DOHH2 (cell line): Measurements from ENCODE around the gene TINAGL1.

Experiments used
- CTCF ChIP-seq: fragments of 200-600 bp; sonication (generic); IDR thresholded peaks from one replicate; pipeline ENCODE4 v1.5.1; 2014; ENCODE audit warnings: antibody characterized with exemption, mild to moderate bottlenecking, low read depth, low read length; ENCODE audit not compliant: poor library complexity, severe bottlenecking
- EZH2phosphoT487 ChIP-seq: fragments of 200-600 bp; sonication (generic); IDR thresholded peaks from 2 replicates; pipeline ENCODE4 v1.6.1; 2017; ENCODE audit warnings: borderline replicate concordance, mild to moderate bottlenecking, antibody characterized with exemption, low read length, moderate library complexity, mixed read lengths

DNA sequence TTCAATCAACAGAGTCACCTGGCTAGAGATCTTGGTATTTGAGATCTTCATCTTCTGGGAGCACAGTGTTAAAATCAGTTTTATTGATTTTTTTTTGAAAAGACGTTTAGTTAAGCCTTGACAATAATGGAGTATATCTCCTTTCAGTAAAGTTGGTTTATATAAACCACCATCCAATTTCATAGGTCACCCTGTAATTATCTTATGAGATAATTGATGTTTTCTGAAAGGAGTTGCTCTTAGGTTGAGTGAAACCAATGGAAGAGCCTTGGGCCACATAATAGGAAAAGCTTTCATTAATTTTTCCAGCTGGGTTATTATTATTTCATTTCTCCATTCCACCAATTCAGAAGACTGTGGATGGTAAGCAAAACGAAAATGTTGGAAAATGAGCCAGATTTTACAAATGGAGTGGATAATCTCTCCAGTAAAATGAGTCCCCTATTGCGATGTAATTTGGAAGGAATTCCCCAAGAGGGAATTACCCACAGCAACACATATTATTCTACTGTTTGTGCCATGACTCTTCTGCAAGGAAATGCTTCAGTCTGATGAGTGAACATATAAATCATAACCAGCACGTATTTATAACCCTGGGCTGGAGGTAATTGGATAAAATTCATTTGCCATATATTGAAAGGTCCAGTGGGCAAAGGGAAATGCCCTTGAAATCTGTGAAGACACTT is 46.2 kb upstream of the TINAGL1 start:
- no peak for TF ChIP-seq CTCF
- no peak for TF ChIP-seq EZH2phosphoT487
